Measurements from ENCODE around the gene GLOD5. TPM values are rescaled to one million over a fixed set of nuclear protein-coding genes. Genes with fewer than 3 reads are reported as not detected.

The GLOD5 gene
- total RNA-seq, 2 experiments from 2014 or later = not detected

- H3K27ac Mint-ChIP-seq = peak overlapping the region; percentile 96
These were observed 24.7 kb upstream of the GLOD5 start for GRCh38 chrX:48736878-48737212.

DNA sequence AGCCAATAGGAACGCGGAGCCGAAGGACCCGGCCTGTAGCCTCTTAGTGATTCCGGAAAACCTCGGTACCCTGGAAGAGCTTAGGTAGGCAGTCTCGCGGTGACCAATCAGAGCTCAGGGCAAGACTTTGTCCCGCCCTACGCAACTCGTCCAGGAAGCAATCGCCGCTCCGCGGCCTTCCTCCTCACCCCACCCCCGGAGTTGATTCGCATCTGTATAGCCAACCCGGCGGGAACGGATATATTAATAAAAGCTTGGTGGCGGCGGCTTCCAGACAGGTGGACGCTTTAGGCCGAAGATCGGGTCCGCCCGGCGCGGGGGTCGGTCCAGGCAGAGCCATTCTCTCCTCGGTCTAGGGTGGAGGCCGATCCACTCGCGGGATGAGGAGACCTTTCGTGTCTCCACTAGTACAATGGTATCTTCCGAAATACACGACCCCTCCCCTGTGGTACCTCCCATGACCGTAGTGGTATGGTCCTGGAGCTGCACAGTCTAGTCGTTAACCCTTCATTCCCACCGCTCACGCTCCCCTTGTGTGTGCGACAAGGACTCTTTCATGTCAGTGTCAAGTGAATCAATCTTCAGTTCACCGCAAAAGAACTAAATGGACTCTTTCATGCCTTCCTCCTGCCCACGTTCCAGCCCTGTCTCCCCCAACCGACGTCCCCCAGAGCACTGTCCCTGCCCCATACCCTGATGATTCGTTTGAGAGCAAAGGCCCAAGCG, 24.2 kb upstream of the GLOD5 start:
- DNase-seq (peak; percentile 72 to 97 (median 84)), ATAC-seq (ENCODE audit: poor library complexity) (peak; percentile 94)
- no peaks in the 10 kb centered on the region for H3K27me3 ChIP-seq (ENCODE audit: control insufficient read depth in 1 of 2, insufficient read depth in 2 of 2, low read length in 2 of 2)
- intact Hi-C loops (cut with DNase I, micrococcal nuclease) = loop anchor here (1.0 to 10.0 kb wide), 7 partner anchors 24 to 217 kb away; partner anchors contain the start of genes SUV39H1 (in 2 of the 2), OTUD5 (in 1 of the 2), PIM2 (in 1 of the 2) and PQBP1 (in 1 of the 2)
- H3K4me3 Mint-ChIP-seq = peak overlapping the region; percentile 92
- POLR2A ChIA-PET = interaction anchor here (0.6 to 2.8 kb wide), 25 partner anchors 9 to 1592 kb away, joined by 3 to 53 read pairs (median 6); partner anchors contain the start of genes GRIPAP1, HDAC6, OTUD5 and PQBP1
- no peaks in the 10 kb centered on the region for H3K9me3 Mint-ChIP-seq
- CTCF ChIA-PET = interaction anchor here (0.7 to 1.4 kb wide), 6 partner anchors 20 to 426 kb away, joined by 3 to 4 read pairs (median 3); partner anchors contain the start of genes PQBP1 and TIMM17B
- H3K36me3 Mint-ChIP-seq (ENCODE audit: low read depth) = peaks cover 4% of the 10 kb centered on the region
- no peaks in the 10 kb centered on the region for H3K9me3 ChIP-seq (ENCODE audit: control insufficient read depth in 1 of 2, insufficient read depth in 1 of 2, low read length in 2 of 2)
- no peaks in the 10 kb centered on the region for H3K27me3 Mint-ChIP-seq
- TF ChIP-seq CTCF (IDR thresholded peaks at IDR 0.05) = no peak
- no peaks in the 10 kb centered on the region for H3K36me3 ChIP-seq (ENCODE audit: insufficient read depth, low read length)
- H3K4me3 ChIP-seq (ENCODE audit: low read length) = peak overlapping the region; percentile 74
- H3K27ac Mint-ChIP-seq = peak overlapping the region; percentile 96
- H3K27ac ChIP-seq (ENCODE audit: low read depth in 1 of 2, low read length in 2 of 2) = peak overlapping the region; percentile 76 to 92
- H3K4me1 ChIP-seq (ENCODE audit: insufficient read depth, low read length) = peaks cover 17% of the 10 kb centered on the region
- peaks cover 24% of the 10 kb centered on the region for H3K4me1 Mint-ChIP-seq (ENCODE audit: low read depth)

More at GRCh38 chrX:48736878-48737212, 24.7 kb upstream of the GLOD5 start:
- ChIA-PET CTCF (interaction anchor here (0.7 to 1.4 kb wide), 6 partner anchors 20 to 427 kb away, joined by 3 to 4 read pairs (median 3); partner anchors contain the start of genes PQBP1 and TIMM17B), POLR2A (interaction anchor here (0.6 to 2.8 kb wide), 24 partner anchors 8 to 1592 kb away, joined by 3 to 53 read pairs (median 6); partner anchors contain the start of genes GRIPAP1, HDAC6, OTUD5 and PQBP1)
- peak overlapping the region; percentile 92 for H3K4me3 Mint-ChIP-seq
- peaks cover 17% of the 10 kb centered on the region for H3K4me1 ChIP-seq (ENCODE audit: insufficient read depth, low read length)
- peak overlapping the region in 1 of 2 donors; percentile 29 for H3K27ac ChIP-seq (ENCODE audit: low read depth in 1 of 2, low read length in 2 of 2)
- TF ChIP-seq CTCF (IDR thresholded peaks at IDR 0.05) = no peak
- intact Hi-C loops (cut with DNase I, micrococcal nuclease) = loop anchor here (1.0 to 10.0 kb wide), 8 partner anchors 24 to 218 kb away; partner anchors contain the start of genes SUV39H1 (in 2 of the 2), OTUD5 (in 1 of the 2), PIM2 (in 1 of the 2) and PQBP1 (in 1 of the 2)
- H3K9me3 ChIP-seq (ENCODE audit: control insufficient read depth in 1 of 2, insufficient read depth in 1 of 2, low read length in 2 of 2) = no peaks in the 10 kb centered on the region
- H3K4me3 ChIP-seq (ENCODE audit: low read length) = peak overlapping the region; percentile 74
- peaks cover 4% of the 10 kb centered on the region for H3K36me3 Mint-ChIP-seq (ENCODE audit: low read depth)
- H3K27me3 Mint-ChIP-seq = no peaks in the 10 kb centered on the region
- H3K27me3 ChIP-seq (ENCODE audit: control insufficient read depth in 1 of 2, insufficient read depth in 2 of 2, low read length in 2 of 2) = no peaks in the 10 kb centered on the region
- DNase-seq = no peak
- no peak for ATAC-seq (ENCODE audit: poor library complexity)
- peaks cover 24% of the 10 kb centered on the region for H3K4me1 Mint-ChIP-seq (ENCODE audit: low read depth)
- H3K36me3 ChIP-seq (ENCODE audit: insufficient read depth, low read length) = no peaks in the 10 kb centered on the region
- H3K9me3 Mint-ChIP-seq = no peaks in the 10 kb centered on the region

GRCh38 chrX:48737940-48738339, 23.6 kb upstream of the GLOD5 start:
- POLR2A ChIA-PET = interaction anchor here (1.1 to 2.8 kb wide), 18 partner anchors 12 to 1593 kb away, joined by 3 to 53 read pairs (median 14); partner anchors contain the start of genes GRIPAP1, HDAC6, OTUD5 and PQBP1
- Histone ChIP-seq H3K27me3 (ENCODE audit: control insufficient read depth in 1 of 2, insufficient read depth in 2 of 2, low read length in 2 of 2) (no peaks in the 10 kb centered on the region), H3K36me3 (ENCODE audit: insufficient read depth, low read length) (no peaks in the 10 kb centered on the region), H3K27ac (ENCODE audit: low read depth in 1 of 2, low read length in 2 of 2) (peak overlapping the region; percentile 76 to 92), H3K4me1 (ENCODE audit: insufficient read depth, low read length) (peaks cover 17% of the 10 kb centered on the region), H3K4me3 (ENCODE audit: low read length) (peak overlapping the region; percentile 74), H3K9me3 (ENCODE audit: control insufficient read depth in 1 of 2, insufficient read depth in 1 of 2, low read length in 2 of 2) (no peaks in the 10 kb centered on the region)
- CTCF ChIA-PET = interaction anchor here (0.8 to 1.4 kb wide), 3 partner anchors 24 to 426 kb away, joined by 3 to 4 read pairs (median 3); partner anchors contain the start of genes PQBP1 and TIMM17B
- peaks cover 4% of the 10 kb centered on the region for H3K36me3 Mint-ChIP-seq (ENCODE audit: low read depth)
- DNase-seq = no peak
- ATAC-seq (ENCODE audit: poor library complexity) = no peak
- intact Hi-C loops (cut with DNase I, micrococcal nuclease) = loop anchor here (1.0 to 10.0 kb wide), 7 partner anchors 25 to 217 kb away; partner anchors contain the start of genes SUV39H1 (in 2 of the 2), OTUD5 (in 1 of the 2), PIM2 (in 1 of the 2) and PQBP1 (in 1 of the 2)
- H3K4me3 Mint-ChIP-seq = peak overlapping the region; percentile 92
- no peaks in the 10 kb centered on the region for H3K27me3 Mint-ChIP-seq
- H3K4me1 Mint-ChIP-seq (ENCODE audit: low read depth) = peaks cover 24% of the 10 kb centered on the region
- H3K9me3 Mint-ChIP-seq = no peaks in the 10 kb centered on the region
- TF ChIP-seq CTCF (IDR thresholded peaks at IDR 0.05) = no peak
- peak overlapping the region; percentile 96 for H3K27ac Mint-ChIP-seq

Data from CD4-positive, alpha-beta T cell (primary cell).